HepG2 (cell line): ENCODE measurements around the gene KLKB1. TPM values are rescaled to one million over a fixed set of nuclear protein-coding genes. Genes with fewer than 3 reads are reported as not detected.

Experiments used
- BRCA1 ChIP-seq: sonication (generic); formaldehyde crosslinking; IDR thresholded peaks from 2 replicates; pipeline ENCODE4 v1.4.0; 2020; ENCODE audit warnings: missing genetic modification reagents
- CEBPG ChIP-seq: IDR thresholded peaks from 2 replicates; pipeline ENCODE4 v1.6.1; 2016
- HDAC1 ChIP-seq: sonication (generic); formaldehyde crosslinking; IDR thresholded peaks from 2 replicates; pipeline ENCODE4 v1.5.1; 2020; ENCODE audit warnings: mild to moderate bottlenecking, missing genetic modification reagents
- HNRNPL ChIP-seq: fragments of 200-400 bp; formaldehyde crosslinking; IDR thresholded peaks from 2 replicates; pipeline ENCODE4 v1.6.1; 2017; ENCODE audit warnings: mild to moderate bottlenecking, low read depth, low read length
- HNRNPUL1 ChIP-seq: fragments of 200-400 bp; formaldehyde crosslinking; IDR thresholded peaks from 2 replicates; pipeline ENCODE4 v1.6.1; 2017; ENCODE audit warnings: low read depth, mild to moderate bottlenecking, low read length, moderate library complexity
- MAX ChIP-seq: IDR thresholded peaks from 2 replicates; pipeline ENCODE4 v1.6.1; 2012; ENCODE audit warnings: inconsistent platforms
- MXD4 ChIP-seq: IDR thresholded peaks from 2 replicates; pipeline ENCODE4 v1.6.1; 2016; ENCODE audit warnings: mild to moderate bottlenecking, missing biosample characterization, missing genetic modification reagents
- MYC ChIP-seq: sonication (generic); formaldehyde crosslinking; IDR thresholded peaks from 2 replicates; pipeline ENCODE4 v1.9.0; 2021; ENCODE audit warnings: missing genetic modification reagents, borderline replicate concordance
- NR2F1 ChIP-seq, 2 experiments: fragments of 450-650 bp in 1 of 2; formaldehyde crosslinking in 1 of 2; IDR thresholded peaks; 2 replicates each; pipeline versions ENCODE4 v1.5.0 to v1.6.1; 2016 to 2020; ENCODE audit warnings: mild to moderate bottlenecking in 1 of 2, missing compliant biosample characterization in 1 of 2, missing genetic modification reagents in 1 of 2, moderate library complexity in 1 of 2
- POGZ ChIP-seq: sonication (generic); formaldehyde crosslinking; IDR thresholded peaks from 2 replicates; pipeline ENCODE4 v1.4.0; 2020; ENCODE audit warnings: mild to moderate bottlenecking, missing genetic modification reagents
- SALL1 ChIP-seq: sonication (generic); formaldehyde crosslinking; IDR thresholded peaks from 2 replicates; pipeline ENCODE4 v1.8.0; 2022; ENCODE audit warnings: mild to moderate bottlenecking, missing genetic modification reagents
- USF2 ChIP-seq, 2 experiments: sonication (generic) in 1 of 2; formaldehyde crosslinking in 1 of 2; IDR thresholded peaks; 2 replicates each; pipeline versions ENCODE4 v1.5.1 to v1.6.1; 2011 to 2020; ENCODE audit warnings: borderline replicate concordance in 1 of 2, low read depth in 1 of 2, low read length in 1 of 2, mild to moderate bottlenecking in 1 of 2, missing genetic modification reagents in 1 of 2, moderate library complexity in 1 of 2
- XRCC5 ChIP-seq: fragments of 200-400 bp; formaldehyde crosslinking; optimal IDR thresholded peaks from 2 replicates; pipeline ENCODE3; 2017; ENCODE audit warnings: mild to moderate bottlenecking, low read length
- YY1 ChIP-seq: IDR thresholded peaks from 2 replicates; pipeline ENCODE4 v1.6.1; 2011; ENCODE audit warnings: low read length, low read depth, moderate library complexity, mild to moderate bottlenecking; ENCODE audit not compliant: insufficient read depth, insufficient replicate concordance
- ZNF350 ChIP-seq: sonication (generic); formaldehyde crosslinking; IDR thresholded peaks from 2 replicates; pipeline ENCODE4 v1.4.0; 2020; ENCODE audit warnings: mild to moderate bottlenecking, low read depth, missing genetic modification reagents, borderline replicate concordance
- ZNF580 ChIP-seq: IDR thresholded peaks from 2 replicates; pipeline ENCODE4 v1.6.1; 2016; ENCODE audit warnings: low read depth, borderline replicate concordance
- ZNF605 ChIP-seq: sonication (generic); formaldehyde crosslinking; IDR thresholded peaks from 2 replicates; pipeline ENCODE4 v1.8.0; 2022; ENCODE audit warnings: mild to moderate bottlenecking, missing genetic modification reagents
- ZNF607 ChIP-seq: sonication (generic); formaldehyde crosslinking; IDR thresholded peaks from 2 replicates; pipeline ENCODE4 v1.5.1; 2020; ENCODE audit warnings: missing genetic modification reagents, mild to moderate bottlenecking, borderline replicate concordance
- polyA plus RNA-seq, 8 experiments: library from polyadenylated mRNA; depleted of rRNA in 3 of 8; stranded (reverse) in 7 of 8; unstranded in 1 of 8; fragments of >200 nt; fragmentation: Illumina TruSeq in 4 of 8; extraction: Trizol in 4 of 8; gene quantifications; 2 replicates each; pipeline versions ENCODE4 v1.2.1 to v1.2.3, GENCODE V29; 2011 to 2016; ENCODE audit warnings: low read depth in 4 of 8, missing spikeins in 1 of 8, mixed read lengths in 1 of 8; ENCODE audit not compliant: insufficient read depth in 1 of 8
- total RNA-seq, 5 experiments: library from RNA; depleted of rRNA; stranded (reverse); fragments of >200 nt; fragmentation: Illumina TruSeq; extraction: Trizol; gene quantifications; 2 replicates each; pipeline ENCODE4 v1.2.3, GENCODE V29; 2016; ENCODE audit warnings: low read depth in 1 of 5
- TF ChIP-seq, protein P1 (sequence below): sonication (generic); formaldehyde crosslinking; IDR thresholded peaks from 2 replicates; pipeline ENCODE4 v1.8.1; 2023; ENCODE audit warnings: mild to moderate bottlenecking, missing genetic modification reagents, borderline replicate concordance
- TF ChIP-seq, protein P2 (sequence below): IDR thresholded peaks from 2 replicates; pipeline ENCODE4 v1.6.1; 2016; ENCODE audit warnings: low read depth
- TF ChIP-seq, protein P3 (sequence below): IDR thresholded peaks from 2 replicates; pipeline ENCODE4 v1.6.1; 2016; ENCODE audit warnings: missing compliant biosample characterization, missing genetic modification reagents, borderline replicate concordance

KLKB1 gene
- total and polyA plus RNA-seq, 2 of the 13 experiments (the other 11 are each of a cell fraction or from before 2014, with no cell fraction given): 0.26 to 0.49 TPM

- TF ChIP-seq ZNF580 (CRISPR knock-in tag): 0 out of 2 replicates have a peak, but pooled peaks have one; percentile 64
- TF ChIP-seq HNRNPUL1: no peak
- no peak for TF ChIP-seq BRCA1 (CRISPR knock-in tag)
- TF ChIP-seq ZNF607: no peak
- TF ChIP-seq MXD4 (CRISPR knock-in tag): peak; percentile 60; the same call in 1 of the 2 replicates
- peak; percentile 33 for TF ChIP-seq CEBPG (CRISPR knock-in tag)
- 0 out of 2 replicates have a peak, but pooled peaks have one; percentile 37 for TF ChIP-seq ZNF605 (CRISPR knock-in tag)
- TF ChIP-seq, protein P1, sequence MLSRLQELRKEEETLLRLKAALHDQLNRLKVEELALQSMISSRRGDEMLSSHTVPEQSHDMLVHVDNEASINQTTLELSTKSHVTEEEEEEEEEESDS (CRISPR knock-in tag): no peak
- peak; percentile 43 for TF ChIP-seq HDAC1 (CRISPR knock-in tag)
- TF ChIP-seq USF2 (IDR thresholded peaks at IDR 0.05; ENCODE audit: low read depth, low read length): no peak
- TF ChIP-seq USF2 (CRISPR knock-in tag; IDR thresholded peaks at IDR 0.05; ENCODE audit: borderline replicate concordance): peak; percentile 52; the same call in 1 of the 2 replicates
- TF ChIP-seq, protein P2, sequence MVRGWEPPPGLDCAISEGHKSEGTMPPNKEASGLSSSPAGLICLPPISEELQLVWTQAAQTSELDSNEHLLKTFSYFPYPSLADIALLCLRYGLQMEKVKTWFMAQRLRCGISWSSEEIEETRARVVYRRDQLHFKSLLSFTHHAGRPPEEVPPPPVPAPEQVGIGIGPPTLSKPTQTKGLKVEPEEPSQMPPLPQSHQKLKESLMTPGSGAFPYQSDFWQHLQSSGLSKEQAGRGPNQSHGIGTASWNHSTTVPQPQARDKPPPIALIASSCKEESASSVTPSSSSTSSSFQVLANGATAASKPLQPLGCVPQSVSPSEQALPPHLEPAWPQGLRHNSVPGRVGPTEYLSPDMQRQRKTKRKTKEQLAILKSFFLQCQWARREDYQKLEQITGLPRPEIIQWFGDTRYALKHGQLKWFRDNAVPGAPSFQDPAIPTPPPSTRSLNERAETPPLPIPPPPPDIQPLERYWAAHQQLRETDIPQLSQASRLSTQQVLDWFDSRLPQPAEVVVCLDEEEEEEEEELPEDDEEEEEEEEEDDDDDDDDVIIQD (CRISPR knock-in tag): 0 out of 2 replicates have a peak, but pooled peaks have one; percentile 24
- peak; percentile 85 for TF ChIP-seq MAX
- TF ChIP-seq YY1: peak; percentile 70
- peak; percentile 75 for TF ChIP-seq SALL1 (CRISPR knock-in tag)
- TF ChIP-seq NR2F1 (CRISPR knock-in tag; IDR thresholded peaks at IDR 0.05): 0 out of 4 replicates have a peak, but pooled peaks of 1 of the 2 experiments have one; percentile 23
- TF ChIP-seq XRCC5: peak; percentile 79
- 0 out of 2 replicates have a peak, but pooled peaks have one; percentile 59 for TF ChIP-seq HNRNPL
- TF ChIP-seq ZNF350: peak; percentile 42; the same call in 1 of the 2 replicates
- TF ChIP-seq MYC: peak; percentile 85
- TF ChIP-seq POGZ (CRISPR knock-in tag): peak; percentile 64
- TF ChIP-seq, protein P3, sequence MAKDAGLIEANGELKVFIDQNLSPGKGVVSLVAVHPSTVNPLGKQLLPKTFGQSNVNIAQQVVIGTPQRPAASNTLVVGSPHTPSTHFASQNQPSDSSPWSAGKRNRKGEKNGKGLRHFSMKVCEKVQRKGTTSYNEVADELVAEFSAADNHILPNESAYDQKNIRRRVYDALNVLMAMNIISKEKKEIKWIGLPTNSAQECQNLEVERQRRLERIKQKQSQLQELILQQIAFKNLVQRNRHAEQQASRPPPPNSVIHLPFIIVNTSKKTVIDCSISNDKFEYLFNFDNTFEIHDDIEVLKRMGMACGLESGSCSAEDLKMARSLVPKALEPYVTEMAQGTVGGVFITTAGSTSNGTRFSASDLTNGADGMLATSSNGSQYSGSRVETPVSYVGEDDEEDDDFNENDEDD (CRISPR knock-in tag): peak; percentile 24; the same call in 1 of the 2 replicates
Observed at GRCh38 chr4:186201535-186202230, 25.6 kb upstream of the KLKB1 start (continued).
